Measurements from ENCODE around the gene ZIC1. TPM values are rescaled to one million over a fixed set of nuclear protein-coding genes. Genes with fewer than 3 reads are reported as not detected.

ZIC1 gene
- total RNA-seq, 4 donors from 2014 or later = 1.6 to 2.5 (median 1.7) TPM; not detected in 1

GRCh38 chr3:147425388-147425850 is 16.3 kb downstream of the ZIC1 start:
- no peak for DNase-seq
- Histone ChIP-seq H3K27me3 (peaks cover 0 to 42% of the 10 kb centered on the region in 2 donors), H3K4me3 (no peak overlapping the region), H3K27ac (no peak overlapping the region), H3K9me3 (no peaks in the 10 kb centered on the region), H3K36me3 (no peaks in the 10 kb centered on the region), H3K4me1 (peaks cover 0 to 6% (median 0%) of the 10 kb centered on the region in 4 donors)
- TF ChIP-seq POLR2A (IDR thresholded peaks at IDR 0.05) = no peak
- no peak for TF ChIP-seq CTCF (IDR thresholded peaks at IDR 0.05)

- H3K36me3 ChIP-seq = no peaks in the 10 kb centered on the region
- H3K4me1 ChIP-seq = no peaks in the 10 kb centered on the region
- H3K27me3 ChIP-seq = peaks cover 0 to 28% of the 10 kb centered on the region in 2 donors
- H3K9me3 ChIP-seq = no peaks in the 10 kb centered on the region
- no peak overlapping the region for H3K27ac ChIP-seq
- no peak for DNase-seq
- no peak for TF ChIP-seq POLR2A (IDR thresholded peaks at IDR 0.05)
- TF ChIP-seq CTCF (IDR thresholded peaks at IDR 0.05) = no peak
- H3K4me3 ChIP-seq = no peak overlapping the region
Measured at GRCh38 chr3:147426931-147427330, 17.8 kb downstream of the ZIC1 start.

- Histone ChIP-seq H3K27ac (no peak overlapping the region), H3K36me3 (no peaks in the 10 kb centered on the region), H3K4me3 (no peak overlapping the region), H3K4me1 (no peaks in the 10 kb centered on the region), H3K9me3 (no peaks in the 10 kb centered on the region), H3K27me3 (peaks cover 0 to 20% of the 10 kb centered on the region in 2 donors)
- no peak for DNase-seq
- no peak for TF ChIP-seq CTCF (IDR thresholded peaks at IDR 0.05)
- TF ChIP-seq POLR2A (IDR thresholded peaks at IDR 0.05) = no peak
Measured at GRCh38 chr3:147427746-147428145, 18.6 kb downstream of the ZIC1 start.

- DNase-seq = no peak
- Histone ChIP-seq H3K9me3 (no peaks in the 10 kb centered on the region), H3K36me3 (no peaks in the 10 kb centered on the region), H3K27ac (no peak overlapping the region), H3K4me1 (no peaks in the 10 kb centered on the region), H3K4me3 (no peak overlapping the region), H3K27me3 (peaks cover 0 to 14% of the 10 kb centered on the region in 2 donors)
- TF ChIP-seq POLR2A (IDR thresholded peaks at IDR 0.05) (no peak), CTCF (IDR thresholded peaks at IDR 0.05) (no peak)
Measured at GRCh38 chr3:147428326-147428725, 19.2 kb downstream of the ZIC1 start.

GRCh38 chr3:147428754-147429153 is 19.6 kb downstream of the ZIC1 start:
- Histone ChIP-seq H3K36me3 (no peaks in the 10 kb centered on the region), H3K27ac (no peak overlapping the region), H3K9me3 (no peaks in the 10 kb centered on the region), H3K4me1 (no peaks in the 10 kb centered on the region), H3K27me3 (peaks cover 0 to 11% of the 10 kb centered on the region in 2 donors), H3K4me3 (no peak overlapping the region)
- TF ChIP-seq CTCF (IDR thresholded peaks at IDR 0.05) (no peak), POLR2A (IDR thresholded peaks at IDR 0.05) (no peak)
- DNase-seq = no peak

GRCh38 chr3:147431751-147432150 is 22.6 kb downstream of the ZIC1 start:
- no peaks in the 10 kb centered on the region for H3K4me1 ChIP-seq
- no peak overlapping the region for H3K4me3 ChIP-seq
- H3K9me3 ChIP-seq = no peaks in the 10 kb centered on the region
- no peak for DNase-seq
- H3K27ac ChIP-seq = no peak overlapping the region
- H3K27me3 ChIP-seq = no peaks in the 10 kb centered on the region
- TF ChIP-seq CTCF (IDR thresholded peaks at IDR 0.05) (no peak), POLR2A (IDR thresholded peaks at IDR 0.05) (no peak)
- H3K36me3 ChIP-seq = no peaks in the 10 kb centered on the region
